SK-N-SH (cell line): Measurements from ENCODE around the gene ARHGEF40. TPM values are rescaled to one million over a fixed set of nuclear protein-coding genes. Genes with fewer than 3 reads are reported as not detected.

Experiments
- polyA plus RNA-seq, 3 experiments: library from polyadenylated mRNA; depleted of rRNA; stranded (reverse); fragments of >200 nt; gene quantifications; 2 replicates each; pipeline ENCODE4 v1.2.3, GENCODE V29; 2012
- small RNA-seq, 7 experiments: library from RNA; depleted of rRNA; stranded (forward); fragments of <200 nt; gene quantifications; one replicate each; pipeline ENCODE3, GENCODE V24; 2012

Gene ARHGEF40
- polyA plus RNA-seq, 1 of the 3 experiments (the other 2 are of a cell fraction) = 58.8 TPM

Small RNA genes within 50 kb of the gene (small RNA-seq; reads per million reads assigned to genes)
- gene RNU6-252P = 0 reads per million in 7 experiments

Other genes starting within 250 kb of the ARHGEF40 start
- gene RNASE3, start 178.9 kb upstream of the ARHGEF40 start, polyA plus RNA-seq (2012; rRNA removed) = not detected in 2 replicates
- not detected in 2 replicates for gene RNASE2, start 114.8 kb upstream of the ARHGEF40 start, polyA plus RNA-seq (2012; rRNA removed)
- 104 and 144 TPM in 2 replicates for gene METTL17, start 80.3 kb upstream of the ARHGEF40 start, polyA plus RNA-seq (2012; rRNA removed)
- gene SLC39A2, start 71.0 kb upstream of the ARHGEF40 start, polyA plus RNA-seq (2012; rRNA removed) = not detected in 2 replicates
- gene NDRG2, start 45.2 kb upstream of the ARHGEF40 start, polyA plus RNA-seq (2012; rRNA removed) = 15.8 and 15.9 TPM in 2 replicates
- not detected in 2 replicates for gene TPPP2, start 40.1 kb upstream of the ARHGEF40 start, polyA plus RNA-seq (2012; rRNA removed)
- 0.10 TPM in 1 of 2 replicates, not detected in the other for gene RNASE13, start 35.5 kb upstream of the ARHGEF40 start, polyA plus RNA-seq (2012; rRNA removed)
- not detected in 2 replicates for gene RNASE7, start 27.9 kb upstream of the ARHGEF40 start, polyA plus RNA-seq (2012; rRNA removed)
- gene RNASE8, start 12.5 kb upstream of the ARHGEF40 start, polyA plus RNA-seq (2012; rRNA removed) = not detected in 2 replicates
- 22.1 and 24.1 TPM in 2 replicates for gene ZNF219, start 28.4 kb downstream of the ARHGEF40 start, polyA plus RNA-seq (2012; rRNA removed)
- gene TMEM253, start 30.8 kb downstream of the ARHGEF40 start, polyA plus RNA-seq (2012; rRNA removed) = 0.82 and 0.94 TPM in 2 replicates
- gene OR5AU1, start 85.8 kb downstream of the ARHGEF40 start, polyA plus RNA-seq (2012; rRNA removed) = not detected in 2 replicates
- 341 and 500 TPM in 2 replicates for gene HNRNPC, start 199.1 kb downstream of the ARHGEF40 start, polyA plus RNA-seq (2012; rRNA removed)
- gene RPGRIP1, start 209.8 kb downstream of the ARHGEF40 start, polyA plus RNA-seq (2012; rRNA removed) = not detected in 2 replicates